ENCODE measurements around the gene AJAP1.
"Not testable (repeated sequence)": the region's sequence is repeated elsewhere in the genome, so short reads cannot be mapped to it uniquely, and the experiment has no call there.

Gene AJAP1

DNA sequence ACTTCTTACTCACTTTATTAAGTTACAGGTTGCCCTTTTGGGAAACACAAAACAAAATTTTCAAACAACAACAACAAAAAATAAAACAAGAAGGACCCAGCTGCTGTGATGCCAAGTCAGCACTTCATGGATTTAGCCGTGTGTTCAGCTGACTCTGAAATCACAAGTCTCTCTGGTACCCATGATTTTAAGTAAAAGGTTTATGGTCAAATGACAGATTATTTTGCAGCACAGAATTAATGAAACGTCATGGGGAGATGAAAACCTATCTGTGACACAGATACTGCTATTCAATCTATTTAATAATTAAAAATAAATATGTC, 7.1 kb downstream of the AJAP1 start:
- peaks cover 12% of the 10 kb centered on the region for H3K27me3 ChIP-seq (ENCODE audit: low read depth, low read length)
- no peaks in the 10 kb centered on the region for H3K36me3 ChIP-seq (ENCODE audit: control insufficient read depth in 1 of 2, insufficient read depth in 2 of 2, low read length in 2 of 2)
- H3K4me3 ChIP-seq (ENCODE audit: low read depth in 1 of 2, low read length in 2 of 2), result no peak overlapping the region
- peaks cover 0 to 3% of the 10 kb centered on the region in 2 donors for H3K4me1 ChIP-seq (ENCODE audit: control insufficient read depth in 1 of 2, insufficient read depth in 2 of 2, low read length in 2 of 2)
- no peak overlapping the region for H3K27ac ChIP-seq (ENCODE audit: low read length)
- H3K9me3 ChIP-seq (ENCODE audit: control insufficient read depth in 1 of 2, low read length in 2 of 2), result no peaks in the 10 kb centered on the region

DNA sequence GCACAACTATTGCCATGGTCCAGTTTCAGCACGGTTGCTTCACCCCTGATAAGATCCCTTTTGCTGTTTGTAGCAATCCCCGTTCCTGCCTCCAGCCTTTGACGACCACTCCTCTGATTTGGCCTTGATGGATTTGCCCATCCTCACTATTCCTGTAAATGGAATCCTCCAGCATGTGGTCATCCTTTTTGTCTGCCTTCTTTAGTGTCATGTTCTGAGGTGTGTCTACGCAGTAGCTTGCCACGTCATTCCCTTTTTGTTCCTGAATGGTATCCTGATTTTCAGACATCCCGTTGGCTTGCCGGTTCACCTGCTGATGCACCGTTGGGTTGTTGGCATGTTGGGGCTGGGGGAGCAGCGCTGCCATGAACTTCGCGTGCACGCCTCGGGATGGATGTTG, 7.8 kb downstream of the AJAP1 start:
- Histone ChIP-seq H3K36me3 (ENCODE audit: control insufficient read depth in 1 of 2, insufficient read depth in 2 of 2, low read length in 2 of 2) (no peaks in the 10 kb centered on the region), H3K9me3 (ENCODE audit: control insufficient read depth in 1 of 2, low read length in 2 of 2) (no peaks in the 10 kb centered on the region), H3K4me1 (ENCODE audit: control insufficient read depth in 1 of 2, insufficient read depth in 2 of 2, low read length in 2 of 2) (peaks cover 0 to 3% of the 10 kb centered on the region in 2 donors), H3K4me3 (ENCODE audit: low read depth in 1 of 2, low read length in 2 of 2) (no peak overlapping the region), H3K27ac (ENCODE audit: low read length) (no peak overlapping the region), H3K27me3 (ENCODE audit: low read depth, low read length) (peaks cover 9% of the 10 kb centered on the region)

DNA sequence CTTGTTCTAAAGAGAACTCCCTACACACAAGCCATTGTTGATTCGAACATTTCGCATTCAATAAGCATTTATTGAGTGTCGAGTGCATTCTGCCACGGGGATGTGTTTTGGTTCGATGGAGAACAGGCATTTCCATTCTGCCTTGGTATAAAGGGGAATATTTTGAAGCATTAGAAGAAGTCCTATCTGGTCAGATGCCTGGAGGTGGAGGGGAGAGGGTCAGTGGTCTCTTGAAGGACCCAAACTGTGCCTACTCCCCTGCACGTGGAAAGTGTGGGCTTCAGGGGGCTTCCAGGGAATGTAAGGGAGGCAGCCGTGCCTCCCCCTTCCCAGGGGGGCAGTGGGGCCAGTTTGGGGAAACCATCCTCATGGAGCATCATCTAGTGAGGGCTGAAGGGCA, 8.3 kb downstream of the AJAP1 start:
- Histone ChIP-seq H3K9me3 (ENCODE audit: control insufficient read depth in 1 of 2, low read length in 2 of 2) (no peaks in the 10 kb centered on the region), H3K27ac (ENCODE audit: low read length) (no peak overlapping the region), H3K36me3 (ENCODE audit: control insufficient read depth in 1 of 2, insufficient read depth in 2 of 2, low read length in 2 of 2) (no peaks in the 10 kb centered on the region), H3K4me1 (ENCODE audit: control insufficient read depth in 1 of 2, insufficient read depth in 2 of 2, low read length in 2 of 2) (peaks cover 0 to 3% of the 10 kb centered on the region in 2 donors), H3K4me3 (ENCODE audit: low read depth in 1 of 2, low read length in 2 of 2) (no peak overlapping the region), H3K27me3 (ENCODE audit: low read depth, low read length) (peaks cover 6% of the 10 kb centered on the region)

DNA sequence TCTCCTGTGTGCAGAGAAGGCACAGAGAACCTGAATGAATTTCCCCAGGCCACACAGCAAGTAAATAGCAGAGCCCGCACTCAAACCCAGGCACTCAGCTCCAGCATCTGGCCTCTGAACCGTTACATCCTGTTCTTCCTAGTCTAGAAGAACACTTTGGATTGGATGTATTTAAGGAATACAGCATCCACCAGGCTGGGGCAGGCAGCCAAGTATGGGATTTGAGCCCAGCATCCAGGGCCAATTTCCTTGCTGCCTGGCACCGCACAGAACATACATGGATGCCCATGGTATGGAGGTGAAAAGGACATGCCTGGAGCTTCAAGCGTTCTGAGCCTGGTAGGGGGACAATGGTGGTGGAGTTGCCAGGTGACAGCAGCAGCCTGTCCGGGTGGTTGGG, 9.7 kb downstream of the AJAP1 start:
- no peaks in the 10 kb centered on the region for H3K36me3 ChIP-seq (ENCODE audit: control insufficient read depth in 1 of 2, insufficient read depth in 2 of 2, low read length in 2 of 2)
- no peak overlapping the region for H3K27ac ChIP-seq (ENCODE audit: low read length)
- H3K4me1 ChIP-seq (ENCODE audit: control insufficient read depth in 1 of 2, insufficient read depth in 2 of 2, low read length in 2 of 2), result no peaks in the 10 kb centered on the region
- no peaks in the 10 kb centered on the region for H3K9me3 ChIP-seq (ENCODE audit: control insufficient read depth in 1 of 2, low read length in 2 of 2)
- H3K27me3 ChIP-seq (ENCODE audit: low read depth, low read length), result no peaks in the 10 kb centered on the region
- H3K4me3 ChIP-seq (ENCODE audit: low read depth in 1 of 2, low read length in 2 of 2), result no peak overlapping the region

DNA sequence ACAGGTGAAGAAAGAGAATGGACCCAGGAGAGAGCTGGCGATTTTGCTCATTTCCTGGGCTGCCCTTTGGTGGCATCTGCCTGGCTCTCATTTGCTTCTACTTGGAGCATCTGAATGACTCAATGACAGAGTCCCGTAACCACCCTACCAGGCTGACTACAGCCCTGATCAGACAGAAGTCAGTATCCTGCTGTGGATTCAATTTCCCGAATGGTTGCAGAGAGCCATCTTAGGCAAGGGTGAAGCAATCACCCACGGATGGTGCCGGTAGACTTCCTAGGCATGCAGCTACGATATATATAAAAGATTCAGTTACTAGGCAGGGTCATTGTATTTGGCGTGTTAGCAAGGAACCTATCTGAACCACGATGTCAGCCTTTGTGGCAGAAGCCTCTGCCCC, 10.2 kb downstream of the AJAP1 start:
- no peaks in the 10 kb centered on the region for H3K9me3 ChIP-seq (ENCODE audit: control insufficient read depth in 1 of 2, low read length in 2 of 2)
- no peaks in the 10 kb centered on the region for H3K27me3 ChIP-seq (ENCODE audit: low read depth, low read length)
- no peaks in the 10 kb centered on the region for H3K4me1 ChIP-seq (ENCODE audit: control insufficient read depth in 1 of 2, insufficient read depth in 2 of 2, low read length in 2 of 2)
- no peak overlapping the region for H3K27ac ChIP-seq (ENCODE audit: low read length)
- H3K4me3 ChIP-seq (ENCODE audit: low read depth in 1 of 2, low read length in 2 of 2), result no peak overlapping the region
- H3K36me3 ChIP-seq (ENCODE audit: control insufficient read depth in 1 of 2, insufficient read depth in 2 of 2, low read length in 2 of 2), result no peaks in the 10 kb centered on the region

DNA sequence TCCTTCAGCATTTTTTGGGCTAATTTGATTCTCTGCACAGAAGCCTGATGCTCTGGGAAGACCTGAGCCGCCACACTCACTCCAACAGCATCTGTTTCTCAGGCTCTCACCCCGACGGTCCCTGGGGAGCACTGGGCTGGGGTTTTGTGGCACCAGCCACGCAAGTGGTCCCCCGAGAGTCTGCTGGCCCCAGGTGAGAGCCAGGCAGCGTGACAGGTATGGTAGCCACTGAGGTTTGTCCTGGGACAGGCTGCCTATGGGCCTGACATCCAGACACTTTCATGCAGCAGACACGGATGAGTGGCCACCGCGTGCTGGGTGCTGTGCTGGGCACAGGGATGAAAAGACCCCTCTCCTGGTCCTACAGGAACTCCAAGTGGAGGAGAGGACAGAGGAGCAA, 11.0 kb downstream of the AJAP1 start:
- Histone ChIP-seq H3K27me3 (ENCODE audit: low read depth, low read length) (no peaks in the 10 kb centered on the region), H3K27ac (ENCODE audit: low read length) (no peak overlapping the region), H3K9me3 (ENCODE audit: control insufficient read depth in 1 of 2, low read length in 2 of 2) (no peaks in the 10 kb centered on the region), H3K4me1 (ENCODE audit: control insufficient read depth in 1 of 2, insufficient read depth in 2 of 2, low read length in 2 of 2) (no peaks in the 10 kb centered on the region), H3K36me3 (ENCODE audit: control insufficient read depth in 1 of 2, insufficient read depth in 2 of 2, low read length in 2 of 2) (no peaks in the 10 kb centered on the region), H3K4me3 (ENCODE audit: low read depth in 1 of 2, low read length in 2 of 2) (no peak overlapping the region)

DNA sequence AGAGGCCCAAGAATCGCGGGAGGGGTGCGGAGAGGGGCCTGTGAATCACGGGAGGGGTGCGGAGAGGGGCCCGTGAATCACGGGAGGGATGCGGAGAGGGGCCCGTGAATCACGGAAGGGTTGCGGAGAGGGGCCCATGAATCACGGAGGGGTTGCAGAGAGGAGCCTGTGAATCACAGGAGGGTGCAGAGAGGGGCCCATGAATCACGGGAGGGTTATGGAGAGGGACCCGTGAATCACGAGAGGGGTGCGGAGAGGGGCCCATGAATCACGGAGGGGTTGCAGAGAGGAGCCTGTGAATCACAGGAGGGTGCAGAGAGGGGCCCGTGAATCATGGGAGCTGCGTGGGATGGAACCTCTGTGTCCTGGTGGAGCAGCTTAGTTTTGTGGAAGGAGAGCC, 12.3 kb downstream of the AJAP1 start:
- H3K4me3 ChIP-seq (ENCODE audit: low read depth in 1 of 2, low read length in 2 of 2); H3K27me3 ChIP-seq (ENCODE audit: low read depth, low read length); H3K4me1 ChIP-seq (ENCODE audit: control insufficient read depth in 1 of 2, insufficient read depth in 2 of 2, low read length in 2 of 2); H3K27ac ChIP-seq (ENCODE audit: low read length); H3K36me3 ChIP-seq (ENCODE audit: control insufficient read depth in 1 of 2, insufficient read depth in 2 of 2, low read length in 2 of 2); H3K9me3 ChIP-seq (ENCODE audit: control insufficient read depth in 1 of 2, low read length in 2 of 2): not testable (repeated sequence)

DNA sequence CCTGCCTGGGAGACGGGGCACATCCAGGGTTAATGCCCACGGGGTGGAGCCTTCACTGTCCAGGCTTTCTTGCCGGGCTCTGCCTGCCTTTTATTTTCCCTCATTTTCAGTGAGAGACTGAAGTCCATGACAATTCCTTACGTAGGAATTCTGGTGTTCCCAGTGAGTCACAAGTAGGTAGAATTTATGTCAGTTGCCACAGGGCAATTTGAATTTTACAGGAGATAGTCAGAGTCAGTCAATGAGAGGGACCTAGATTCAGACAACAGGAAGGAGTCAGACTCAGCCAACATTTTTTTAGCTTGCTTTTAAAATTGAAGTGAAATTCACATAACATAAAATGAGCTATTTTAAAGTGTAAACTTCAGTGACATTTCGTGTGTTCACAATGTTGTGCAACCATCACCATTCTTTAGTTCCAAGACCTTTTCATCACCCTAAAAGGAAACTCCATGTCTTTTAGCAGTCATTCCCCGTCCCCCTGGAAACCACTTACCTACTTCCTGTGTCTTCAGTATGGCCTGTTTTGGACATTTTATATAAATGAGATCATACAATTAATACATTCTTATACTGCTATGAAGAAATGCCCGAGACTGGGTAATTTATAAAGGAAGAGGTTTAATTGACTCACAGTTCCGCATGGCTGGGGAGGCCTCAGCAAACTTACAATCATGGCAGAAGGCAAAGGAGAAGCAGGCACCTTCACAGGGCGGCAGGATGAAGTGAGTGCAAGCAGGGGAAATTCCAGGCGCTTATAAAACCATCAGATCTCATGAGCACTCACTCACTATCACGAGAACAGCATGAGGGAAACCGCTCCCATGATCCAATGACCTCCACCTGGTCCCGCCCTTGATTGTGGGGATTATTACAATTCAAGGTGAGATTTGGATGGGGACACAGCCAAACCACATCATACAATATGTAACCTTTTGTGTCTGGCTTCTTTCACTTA, 14.6 kb downstream of the AJAP1 start:
- no peaks in the 10 kb centered on the region for H3K27me3 ChIP-seq (ENCODE audit: low read depth, low read length)
- no peaks in the 10 kb centered on the region for H3K36me3 ChIP-seq (ENCODE audit: control insufficient read depth in 1 of 2, insufficient read depth in 2 of 2, low read length in 2 of 2)
- H3K4me1 ChIP-seq (ENCODE audit: control insufficient read depth in 1 of 2, insufficient read depth in 2 of 2, low read length in 2 of 2), result no peaks in the 10 kb centered on the region
- no peaks in the 10 kb centered on the region for H3K9me3 ChIP-seq (ENCODE audit: control insufficient read depth in 1 of 2, low read length in 2 of 2)
- no peak overlapping the region for H3K27ac ChIP-seq (ENCODE audit: low read length)
- no peak overlapping the region for H3K4me3 ChIP-seq (ENCODE audit: low read depth in 1 of 2, low read length in 2 of 2)

DNA sequence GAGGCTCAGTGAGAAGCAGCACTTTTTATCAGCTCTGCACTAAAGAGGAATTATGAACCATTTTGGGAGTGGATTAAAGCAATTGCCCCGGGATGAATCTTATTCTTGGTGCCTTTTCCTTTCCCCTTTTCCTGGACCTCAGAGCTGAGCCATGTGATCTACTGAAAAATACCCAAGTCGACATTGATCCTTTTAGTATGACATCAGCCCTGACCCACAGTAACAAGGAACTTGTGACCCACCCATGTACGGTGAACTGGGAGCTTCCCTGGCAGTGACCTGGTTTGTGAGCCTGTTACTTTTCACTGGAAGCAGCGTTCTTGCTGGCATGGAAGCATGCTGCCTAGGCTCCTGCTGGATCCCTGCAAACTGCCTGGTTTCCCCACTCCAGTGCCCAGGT, 15.9 kb downstream of the AJAP1 start:
- no peak overlapping the region for H3K4me3 ChIP-seq (ENCODE audit: low read depth in 1 of 2, low read length in 2 of 2)
- H3K27ac ChIP-seq (ENCODE audit: low read length), result no peak overlapping the region
- no peaks in the 10 kb centered on the region for H3K36me3 ChIP-seq (ENCODE audit: control insufficient read depth in 1 of 2, insufficient read depth in 2 of 2, low read length in 2 of 2)
- no peaks in the 10 kb centered on the region for H3K9me3 ChIP-seq (ENCODE audit: control insufficient read depth in 1 of 2, low read length in 2 of 2)
- H3K27me3 ChIP-seq (ENCODE audit: low read depth, low read length), result no peaks in the 10 kb centered on the region
- H3K4me1 ChIP-seq (ENCODE audit: control insufficient read depth in 1 of 2, insufficient read depth in 2 of 2, low read length in 2 of 2), result no peaks in the 10 kb centered on the region

DNA sequence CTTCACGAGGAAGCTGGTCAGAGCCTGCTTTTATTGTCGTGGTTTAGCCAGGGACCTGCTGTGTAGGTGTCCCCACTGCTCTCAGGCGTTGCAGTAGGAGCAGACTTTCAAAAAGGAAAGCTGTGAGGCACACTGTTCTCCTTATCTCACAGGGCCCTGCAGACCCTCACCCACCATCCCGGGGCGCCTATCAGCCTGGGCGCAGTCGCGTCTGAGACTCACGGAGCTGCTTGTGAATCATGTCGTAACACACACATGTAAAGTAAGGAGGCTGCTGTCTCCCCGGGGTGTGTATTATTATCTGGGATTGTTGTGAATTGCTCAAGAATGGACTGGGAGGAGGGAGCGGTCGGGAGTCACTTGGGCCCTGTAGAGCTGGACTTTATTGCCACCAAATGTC, 17.4 kb downstream of the AJAP1 start:
- Histone ChIP-seq H3K9me3 (ENCODE audit: control insufficient read depth in 1 of 2, low read length in 2 of 2) (no peaks in the 10 kb centered on the region), H3K4me3 (ENCODE audit: low read depth in 1 of 2, low read length in 2 of 2) (no peak overlapping the region), H3K4me1 (ENCODE audit: control insufficient read depth in 1 of 2, insufficient read depth in 2 of 2, low read length in 2 of 2) (no peaks in the 10 kb centered on the region), H3K27me3 (ENCODE audit: low read depth, low read length) (no peaks in the 10 kb centered on the region), H3K36me3 (ENCODE audit: control insufficient read depth in 1 of 2, insufficient read depth in 2 of 2, low read length in 2 of 2) (no peaks in the 10 kb centered on the region), H3K27ac (ENCODE audit: low read length) (no peak overlapping the region)

DNA sequence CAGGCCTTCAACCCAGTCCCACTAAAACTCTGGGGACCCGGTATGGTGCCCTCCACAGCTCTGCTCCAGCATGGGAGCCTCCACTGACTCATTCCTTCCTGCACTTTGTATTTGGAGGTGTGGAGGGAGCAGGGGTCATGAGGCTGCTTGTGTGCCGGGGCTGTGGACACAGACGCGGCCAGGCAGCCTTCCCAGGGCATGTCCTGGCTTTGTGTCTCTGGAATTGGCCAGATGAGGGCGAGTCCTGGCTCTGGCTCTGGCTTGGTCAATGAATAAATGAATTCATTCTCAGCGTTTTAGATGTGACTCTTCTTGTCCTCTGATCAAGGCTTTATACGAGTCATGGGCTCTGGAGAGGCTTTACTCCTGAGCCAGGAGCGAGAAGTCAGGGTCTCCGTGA, 19.1 kb downstream of the AJAP1 start:
- no peaks in the 10 kb centered on the region for H3K4me1 ChIP-seq (ENCODE audit: control insufficient read depth in 1 of 2, insufficient read depth in 2 of 2, low read length in 2 of 2)
- peaks cover 0 to 8% of the 10 kb centered on the region in 2 donors for H3K9me3 ChIP-seq (ENCODE audit: control insufficient read depth in 1 of 2, low read length in 2 of 2)
- no peaks in the 10 kb centered on the region for H3K27me3 ChIP-seq (ENCODE audit: low read depth, low read length)
- H3K4me3 ChIP-seq (ENCODE audit: low read depth in 1 of 2, low read length in 2 of 2), result no peak overlapping the region
- no peaks in the 10 kb centered on the region for H3K36me3 ChIP-seq (ENCODE audit: control insufficient read depth in 1 of 2, insufficient read depth in 2 of 2, low read length in 2 of 2)
- H3K27ac ChIP-seq (ENCODE audit: low read length), result no peak overlapping the region

DNA sequence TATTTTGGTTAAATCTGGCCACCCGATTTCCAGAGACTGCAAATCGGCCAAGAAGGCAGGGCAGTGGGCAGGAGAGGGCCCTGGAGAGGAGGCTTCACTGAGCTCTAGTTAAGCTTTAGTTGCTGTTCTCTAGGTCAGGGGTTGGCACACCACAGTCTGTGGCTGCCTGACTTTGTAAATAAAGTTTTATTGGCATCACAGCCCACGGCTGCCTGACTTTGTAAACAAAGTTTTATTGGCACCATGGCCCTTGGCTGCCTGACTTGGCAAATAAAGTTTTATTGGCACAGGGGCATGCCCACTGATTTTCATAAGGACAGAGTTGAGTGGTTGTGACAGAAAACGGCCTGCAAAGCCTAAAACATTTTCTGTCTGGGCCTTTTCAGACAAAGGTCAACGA, 19.7 kb downstream of the AJAP1 start:
- Histone ChIP-seq H3K27ac (ENCODE audit: low read length) (no peak overlapping the region), H3K4me3 (ENCODE audit: low read depth in 1 of 2, low read length in 2 of 2) (no peak overlapping the region), H3K9me3 (ENCODE audit: control insufficient read depth in 1 of 2, low read length in 2 of 2) (peaks cover 0 to 14% of the 10 kb centered on the region in 2 donors), H3K27me3 (ENCODE audit: low read depth, low read length) (no peaks in the 10 kb centered on the region), H3K4me1 (ENCODE audit: control insufficient read depth in 1 of 2, insufficient read depth in 2 of 2, low read length in 2 of 2) (no peaks in the 10 kb centered on the region), H3K36me3 (ENCODE audit: control insufficient read depth in 1 of 2, insufficient read depth in 2 of 2, low read length in 2 of 2) (no peaks in the 10 kb centered on the region)
